HG02588 (cell line): Measurements from ENCODE around the gene SMAD3.

Source experiments
- ATAC-seq: cut with Tn5 transposase; IDR thresholded peaks from one replicate; pipeline ENCODE4 v1.9.1; 2021; ENCODE audit warnings: mild to moderate bottlenecking, moderate library complexity; ENCODE audit not compliant: unreplicated experiment

SMAD3 gene

GRCh38 chr15:67194171-67195114 is 129.0 kb downstream of the SMAD3 start:
- no peak for ATAC-seq

DNA sequence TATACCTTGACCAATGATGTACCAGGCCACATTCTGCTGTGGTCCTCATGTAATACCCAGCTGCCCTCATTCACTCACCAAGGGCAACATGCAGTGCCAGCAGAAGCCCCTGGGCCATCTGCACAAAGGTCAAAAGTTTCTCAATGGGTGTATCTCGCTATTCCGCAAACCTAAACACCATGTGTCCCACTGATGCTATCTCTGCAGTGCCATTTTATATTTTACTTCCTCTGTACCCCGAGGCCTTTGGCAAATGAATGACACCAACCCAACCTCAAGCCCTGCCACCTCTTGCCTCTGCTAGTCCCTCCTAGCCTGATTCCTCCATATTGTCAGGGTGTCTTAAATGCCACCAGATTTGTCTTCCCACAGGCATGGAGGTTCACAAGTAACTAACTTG is 129.9 kb downstream of the SMAD3 start:
- no peak for ATAC-seq

DNA sequence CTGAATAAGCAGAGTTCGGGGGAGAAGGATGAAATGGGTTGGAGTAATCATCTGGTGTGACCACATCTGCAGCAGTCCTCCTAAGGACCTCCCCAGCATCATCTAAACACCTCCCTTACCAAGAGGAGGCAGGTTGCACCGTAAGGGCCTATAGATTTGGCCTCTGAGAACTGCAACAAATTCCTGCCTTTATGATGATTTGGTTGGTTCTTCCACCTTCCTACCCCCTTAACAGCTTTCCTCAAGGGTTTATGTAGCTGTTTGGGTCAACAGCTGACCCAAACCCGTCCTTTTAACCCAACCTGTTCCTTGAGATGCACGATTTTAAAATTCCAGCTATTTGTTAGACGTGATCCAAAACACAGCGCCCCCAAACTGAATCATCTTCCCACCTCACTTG is 130.8 kb downstream of the SMAD3 start:
- no peak for ATAC-seq

- no peak for ATAC-seq
Observed at GRCh38 chr15:67196672-67197363, 131.4 kb downstream of the SMAD3 start.

DNA sequence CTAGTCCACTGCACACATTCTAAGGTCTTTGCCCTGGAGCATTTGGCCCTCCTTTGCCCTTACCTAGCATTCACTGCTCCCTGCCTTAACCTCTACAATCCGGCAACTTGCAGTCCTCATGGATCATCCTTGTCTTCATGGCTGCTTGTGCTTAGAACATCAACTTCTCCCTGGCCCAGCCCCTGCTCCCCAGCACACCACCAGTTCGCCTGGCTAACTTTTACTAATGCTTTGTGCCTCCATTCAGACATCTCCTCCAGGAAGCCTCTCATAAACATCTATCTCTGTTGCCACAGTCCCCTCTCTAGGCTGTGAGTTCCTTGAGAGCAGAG is 131.9 kb downstream of the SMAD3 start:
- no peak for ATAC-seq

DNA sequence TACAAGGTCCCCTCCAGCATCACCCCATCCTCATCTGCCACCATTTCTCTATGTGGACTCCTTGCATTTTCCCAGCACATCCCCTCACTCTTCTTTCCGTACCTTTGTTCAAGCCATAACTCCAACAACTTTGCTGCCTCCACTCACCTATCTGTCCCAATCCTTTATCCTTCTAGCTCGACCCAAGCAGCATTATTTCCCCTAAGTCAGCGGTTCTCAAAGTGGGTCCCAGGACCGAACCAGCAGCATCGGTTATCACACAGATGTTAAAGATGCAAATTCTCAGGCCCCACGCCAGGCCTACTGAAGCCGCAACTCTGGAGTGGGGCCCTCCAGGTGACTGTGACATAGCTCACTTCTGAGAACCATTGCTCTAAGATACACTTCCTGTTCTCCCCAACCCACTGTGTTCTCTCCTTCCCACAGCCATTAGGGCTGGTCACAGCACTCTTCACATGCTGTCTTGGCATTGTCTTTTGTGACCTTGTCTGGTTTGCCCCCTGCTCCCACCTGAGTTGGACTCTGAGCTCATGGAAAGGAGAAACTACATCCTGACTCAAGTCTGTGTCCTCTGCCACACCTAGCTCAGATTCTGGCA is 132.9 kb downstream of the SMAD3 start:
- ATAC-seq: no peak

DNA sequence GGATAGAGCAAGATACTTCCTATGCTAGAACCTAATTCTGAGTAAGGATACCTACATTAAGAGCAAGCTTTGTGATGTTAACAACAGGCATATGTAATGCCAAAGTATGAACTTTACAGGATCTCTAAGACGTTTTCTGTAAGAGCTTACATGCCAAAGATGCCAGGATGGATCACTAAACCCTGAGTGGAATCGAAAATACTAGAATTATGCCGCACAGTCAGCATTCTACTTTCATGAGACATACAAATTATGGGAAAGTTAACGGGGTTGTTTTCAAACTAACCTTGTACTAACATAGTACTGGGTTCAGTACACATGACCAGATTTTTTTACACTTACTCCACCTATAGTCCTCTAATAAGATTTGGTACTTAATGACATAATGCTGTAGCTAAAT is 134.0 kb downstream of the SMAD3 start:
- no peak for ATAC-seq

GRCh38 chr15:67199881-67200763 is 134.7 kb downstream of the SMAD3 start:
- no peak for ATAC-seq

GRCh38 chr15:67201136-67201535 is 135.7 kb downstream of the SMAD3 start:
- no peak for ATAC-seq

GRCh38 chr15:67202091-67202490 is 136.7 kb downstream of the SMAD3 start:
- ATAC-seq: no peak

DNA sequence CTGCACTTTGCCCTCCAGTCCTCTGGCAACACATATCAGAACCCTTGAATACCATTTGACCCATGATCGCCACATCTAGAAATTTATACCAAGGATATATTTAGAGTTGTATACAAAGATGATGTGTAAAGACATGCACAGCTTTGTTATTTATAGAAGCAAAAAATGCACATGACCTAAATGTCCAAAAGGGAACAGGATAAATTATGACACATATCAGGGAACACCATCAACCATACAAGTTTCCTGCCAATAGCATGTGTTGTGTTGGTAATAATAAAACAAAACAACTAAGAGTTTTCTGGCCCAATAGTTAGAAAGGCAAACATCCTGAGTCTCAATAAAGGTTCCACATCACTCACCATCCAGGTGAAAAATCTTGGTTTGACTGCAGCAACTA is 137.6 kb downstream of the SMAD3 start:
- no peak for ATAC-seq

- no peak for ATAC-seq
Observed at GRCh38 chr15:67207555-67208207, 142.3 kb downstream of the SMAD3 start.

GRCh38 chr15:67208396-67208795 is 143.0 kb downstream of the SMAD3 start:
- ATAC-seq: no peak

- ATAC-seq: no peak
Observed at GRCh38 chr15:67210555-67211168, 145.3 kb downstream of the SMAD3 start.

- ATAC-seq: no peak
Observed at GRCh38 chr15:67212684-67213367, 147.4 kb downstream of the SMAD3 start.

DNA sequence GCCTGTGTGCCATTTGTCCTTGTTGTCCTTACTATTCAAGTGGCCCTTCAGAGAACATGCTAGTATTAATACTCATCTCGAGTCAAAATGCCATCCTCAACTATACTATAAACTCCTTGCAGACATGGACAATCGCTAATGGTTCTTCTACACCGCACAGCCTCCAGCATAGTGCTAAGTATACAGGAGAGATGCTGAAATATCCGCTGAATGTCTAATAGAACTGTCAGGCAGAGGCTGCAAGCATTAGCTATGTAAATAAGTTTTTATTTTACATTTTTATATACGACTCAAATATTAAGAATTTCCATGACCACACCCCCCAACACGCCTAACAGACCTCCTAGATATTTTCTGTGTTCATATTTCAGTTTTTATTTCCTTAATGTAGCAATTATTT is 149.7 kb downstream of the SMAD3 start:
- ATAC-seq: no peak

- ATAC-seq: no peak
Observed at GRCh38 chr15:67216859-67217258, 151.5 kb downstream of the SMAD3 start.

DNA sequence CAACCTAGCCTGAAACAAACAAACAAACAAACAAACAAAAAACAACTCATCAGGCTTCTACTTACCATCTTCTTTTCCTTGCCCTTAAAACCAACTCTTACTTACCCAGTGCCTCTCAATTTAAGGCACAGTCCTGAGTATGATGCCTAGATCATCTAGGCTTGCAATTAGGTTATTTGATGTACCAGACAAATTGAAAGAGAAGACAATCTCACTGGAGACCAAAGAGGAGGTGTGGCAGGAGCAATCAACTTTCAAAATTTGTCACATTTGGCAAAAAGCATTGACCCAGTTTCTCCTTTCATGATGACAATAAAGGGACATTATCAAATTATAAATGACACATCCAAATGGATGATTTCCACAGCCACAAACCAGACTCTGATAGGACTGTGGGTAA is 153.0 kb downstream of the SMAD3 start:
- ATAC-seq: no peak

- ATAC-seq: no peak
Observed at GRCh38 chr15:67219288-67219687, 153.9 kb downstream of the SMAD3 start.
